ENCODE results near the gene SLC35C1. TPM values are rescaled to one million over a fixed set of nuclear protein-coding genes. Genes with fewer than 3 reads are reported as not detected.
"Not testable (repeated sequence)": the region's sequence is repeated elsewhere in the genome, so short reads cannot be mapped to it uniquely, and the experiment has no call there.

Gene SLC35C1
- total RNA-seq, 1 experiment from 2014 or later, result 4.9 TPM

DNA sequence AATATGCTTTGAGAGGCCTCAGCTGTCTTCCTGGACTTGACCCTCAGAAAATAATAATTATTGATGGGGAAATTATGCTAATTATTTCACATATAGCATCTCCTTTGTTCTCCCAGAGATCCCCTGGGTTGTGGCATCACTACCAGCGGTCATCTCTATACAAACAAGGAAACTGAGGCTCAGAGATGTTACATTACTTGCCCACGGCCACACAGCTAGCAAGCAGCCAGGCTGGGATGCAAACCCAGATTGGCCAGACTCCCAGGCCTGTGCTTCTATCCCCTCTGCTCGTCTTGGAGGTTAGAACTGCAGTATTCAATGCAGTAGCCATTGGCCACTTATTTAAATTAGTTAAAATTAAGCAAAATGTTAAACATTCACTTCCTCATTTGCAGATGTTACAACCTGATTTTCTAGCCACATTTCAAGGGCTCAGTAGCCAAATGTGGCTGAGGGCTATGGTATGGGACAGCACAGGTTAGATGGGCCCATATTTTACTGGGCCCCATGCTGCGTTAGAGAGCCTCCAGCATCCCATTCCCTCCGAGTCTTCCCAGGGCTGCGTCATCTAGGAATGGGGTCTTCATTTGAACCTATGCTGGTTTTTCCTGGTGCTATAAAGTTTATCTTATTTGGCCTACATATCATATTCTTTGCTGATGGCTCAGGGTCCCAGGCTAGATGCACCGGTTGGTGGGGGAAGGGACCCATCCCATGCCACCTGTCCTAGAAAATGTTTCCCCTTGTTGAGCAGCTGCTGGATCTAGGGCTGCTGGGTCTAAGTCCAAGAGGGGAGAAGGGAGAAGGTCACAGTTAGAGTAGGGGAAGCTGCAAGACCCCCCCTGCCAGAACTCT, 2.2 kb downstream of the SLC35C1 start:
- no peak for DNase-seq (ENCODE audit: low read depth)
- in situ Hi-C loops (cut with HindIII; ENCODE audit: low pct_unique_long_range_greater_than_20kb, low sequenced_read_pairs), result no loop called here

- in situ Hi-C loops (cut with HindIII; ENCODE audit: low pct_unique_long_range_greater_than_20kb, low sequenced_read_pairs), result no loop called here
- no peak for DNase-seq (ENCODE audit: low read depth)
Observed at GRCh38 chr11:45807792-45808238, 2.9 kb downstream of the SLC35C1 start.

GRCh38 chr11:45808427-45808826, 3.5 kb downstream of the SLC35C1 start:
- in situ Hi-C loops (cut with HindIII; ENCODE audit: low pct_unique_long_range_greater_than_20kb, low sequenced_read_pairs); DNase-seq (ENCODE audit: low read depth): not testable (repeated sequence)

DNA sequence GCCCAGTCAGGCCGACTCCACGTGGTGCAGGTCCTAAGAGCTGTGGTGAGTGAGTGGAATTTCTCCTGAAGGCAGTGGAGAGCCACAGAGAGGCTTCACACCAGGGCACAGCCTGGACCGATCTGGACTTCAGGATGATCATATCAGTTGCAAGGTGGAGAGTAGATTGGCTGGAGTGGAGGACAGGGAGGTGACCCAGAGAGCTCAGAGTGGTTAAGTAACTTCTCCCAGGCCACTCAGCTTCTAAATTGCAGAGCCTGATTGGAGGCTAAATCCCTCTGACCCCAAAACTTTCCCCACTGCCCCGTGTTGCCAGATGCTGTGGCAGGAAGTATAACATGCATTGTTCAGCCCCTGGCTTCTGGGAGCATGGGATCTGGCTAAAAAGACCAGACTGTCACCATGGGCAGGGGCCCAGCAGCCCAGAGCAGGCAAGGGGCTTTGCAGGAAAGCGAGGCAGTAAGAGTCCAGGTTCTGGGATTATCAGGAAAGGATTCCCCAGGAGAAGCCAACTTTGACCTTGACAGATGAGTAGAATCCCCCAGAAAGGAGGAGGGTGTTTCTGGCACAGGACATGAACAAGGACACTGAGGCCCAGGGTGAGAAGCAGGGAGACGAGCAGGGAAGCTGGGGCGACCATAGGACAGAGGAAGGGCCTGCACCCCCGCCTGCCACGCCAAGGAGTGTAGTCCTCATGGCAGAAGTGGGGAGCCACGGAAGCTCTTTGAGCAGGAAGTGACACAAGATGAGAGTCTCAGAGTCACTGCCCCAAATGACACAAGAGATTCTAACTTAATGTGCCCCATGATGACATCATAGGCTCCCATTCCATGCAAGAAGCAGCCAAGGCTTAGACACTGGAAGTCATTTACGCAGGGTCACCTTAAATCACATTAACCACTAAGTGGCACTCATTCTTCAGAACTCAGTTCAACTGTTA, 4.8 kb downstream of the SLC35C1 start:
- in situ Hi-C loops (cut with HindIII; ENCODE audit: low pct_unique_long_range_greater_than_20kb, low sequenced_read_pairs), result no loop called here
- DNase-seq (ENCODE audit: low read depth), result no peak

DNA sequence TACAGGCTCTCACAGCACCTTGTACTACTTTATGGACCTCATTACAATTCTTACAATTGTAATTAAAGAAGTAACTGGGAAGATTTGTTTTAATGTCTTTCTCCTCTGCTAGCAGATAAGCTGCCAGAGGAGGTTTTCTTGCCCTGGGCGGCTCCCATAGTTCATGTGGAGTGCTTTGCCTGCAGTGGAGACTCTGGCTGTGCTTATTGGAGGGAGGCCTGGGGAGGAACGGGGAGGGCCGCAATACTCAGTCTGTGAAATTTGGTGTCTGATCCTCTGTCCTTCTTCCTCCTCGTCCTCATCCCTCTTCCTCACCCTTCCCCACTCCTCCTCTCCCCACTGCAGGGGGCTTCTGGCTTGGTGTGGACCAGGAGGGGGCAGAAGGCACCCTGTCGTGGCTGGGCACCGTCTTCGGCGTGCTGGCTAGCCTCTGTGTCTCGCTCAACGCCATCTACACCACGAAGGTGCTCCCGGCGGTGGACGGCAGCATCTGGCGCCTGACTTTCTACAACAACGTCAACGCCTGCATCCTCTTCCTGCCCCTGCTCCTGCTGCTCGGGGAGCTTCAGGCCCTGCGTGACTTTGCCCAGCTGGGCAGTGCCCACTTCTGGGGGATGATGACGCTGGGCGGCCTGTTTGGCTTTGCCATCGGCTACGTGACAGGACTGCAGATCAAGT, 5.6 kb downstream of the SLC35C1 start:
- in situ Hi-C loops (cut with HindIII; ENCODE audit: low pct_unique_long_range_greater_than_20kb, low sequenced_read_pairs), result no loop called here
- DNase-seq (ENCODE audit: low read depth), result no peak

GRCh38 chr11:45811109-45811435, 6.1 kb downstream of the SLC35C1 start:
- no peak for DNase-seq (ENCODE audit: low read depth)
- in situ Hi-C loops (cut with HindIII; ENCODE audit: low pct_unique_long_range_greater_than_20kb, low sequenced_read_pairs), result no loop called here

DNA sequence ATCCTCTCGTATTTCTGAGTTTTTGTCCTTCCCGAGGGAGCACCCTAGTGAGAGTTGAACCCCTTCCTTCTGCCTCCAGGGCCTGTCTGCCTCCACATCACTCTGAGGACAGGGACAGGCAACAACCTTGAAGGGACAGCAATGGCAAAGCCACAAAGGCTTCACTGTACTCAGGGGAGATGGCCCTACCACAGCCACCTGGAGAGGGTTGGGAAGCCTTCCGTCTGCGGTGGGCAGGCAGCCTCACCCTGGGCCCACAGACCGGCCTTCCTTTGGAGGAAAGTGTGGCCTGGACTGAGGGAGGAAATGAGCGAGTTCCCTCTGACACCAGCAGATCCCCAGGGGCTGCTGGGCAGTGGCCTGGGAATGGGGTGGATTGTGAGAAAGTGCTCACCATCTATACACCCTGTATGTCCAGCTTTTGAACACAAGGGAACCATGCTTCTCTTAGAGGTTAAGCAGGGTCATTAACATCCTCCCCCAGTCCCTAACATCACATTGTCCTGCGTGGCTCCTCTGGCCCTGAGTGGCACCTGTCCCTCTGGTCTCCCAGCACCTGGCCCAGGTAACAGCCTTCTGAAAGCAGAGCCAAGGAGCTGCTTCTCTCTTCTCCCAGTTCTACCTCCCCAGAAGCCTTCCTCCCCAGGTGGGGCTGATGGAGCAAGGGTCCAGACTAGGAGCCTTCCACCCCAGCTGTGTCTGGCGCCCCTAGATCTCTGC, 6.8 kb downstream of the SLC35C1 start:
- DNase-seq (ENCODE audit: low read depth), result no peak
- in situ Hi-C loops (cut with HindIII; ENCODE audit: low pct_unique_long_range_greater_than_20kb, low sequenced_read_pairs), result no loop called here

- in situ Hi-C loops (cut with HindIII; ENCODE audit: low pct_unique_long_range_greater_than_20kb, low sequenced_read_pairs), result no loop called here
- no peak for DNase-seq (ENCODE audit: low read depth)
Observed at GRCh38 chr11:45812581-45813548, 7.9 kb downstream of the SLC35C1 start.

GRCh38 chr11:45815747-45816146, 10.8 kb downstream of the SLC35C1 start:
- in situ Hi-C loops (cut with HindIII; ENCODE audit: low pct_unique_long_range_greater_than_20kb, low sequenced_read_pairs), result no loop called here
- peak; percentile 18 for DNase-seq (ENCODE audit: low read depth)

DNA sequence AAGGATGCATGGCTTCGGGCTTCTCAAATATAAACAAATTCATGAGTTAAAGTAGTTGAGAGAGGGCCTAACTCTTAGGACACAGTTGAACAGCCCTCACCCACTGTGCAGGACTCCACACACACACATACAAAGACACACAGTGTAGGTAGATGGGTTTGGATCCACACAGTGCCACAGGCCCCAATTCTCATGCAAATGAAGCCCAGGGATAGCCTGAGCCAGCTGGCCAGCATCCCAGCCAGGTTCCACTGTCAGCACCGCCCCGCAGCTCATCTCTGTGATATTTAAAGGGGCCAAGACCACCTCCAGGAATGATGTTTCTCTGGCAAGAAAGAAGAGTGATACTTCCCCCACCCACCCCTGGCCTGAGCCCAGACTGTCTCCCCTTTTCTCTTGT, 11.7 kb downstream of the SLC35C1 start:
- no peak for DNase-seq (ENCODE audit: low read depth)
- in situ Hi-C loops (cut with HindIII; ENCODE audit: low pct_unique_long_range_greater_than_20kb, low sequenced_read_pairs), result no loop called here

DNA sequence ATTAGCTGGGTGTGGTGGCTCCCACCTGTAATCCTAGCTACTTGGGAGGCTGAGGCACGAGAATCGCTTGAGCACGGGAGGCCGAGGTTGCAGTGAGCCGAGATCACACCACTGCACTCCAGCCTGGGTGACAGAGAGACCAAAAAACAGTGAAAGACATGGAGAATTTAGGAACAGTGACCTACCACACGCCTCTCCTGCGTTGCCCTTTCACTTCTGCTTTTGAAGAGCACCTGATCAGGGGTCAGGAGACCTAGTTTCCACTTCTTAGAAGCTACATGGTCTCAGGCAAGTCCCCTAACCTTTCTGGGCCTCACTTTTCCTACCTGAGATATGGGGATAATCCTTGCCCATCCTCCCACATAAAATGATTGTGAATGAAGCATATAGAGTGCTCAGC, 12.2 kb downstream of the SLC35C1 start:
- in situ Hi-C loops (cut with HindIII; ENCODE audit: low pct_unique_long_range_greater_than_20kb, low sequenced_read_pairs), result no loop called here
- no peak for DNase-seq (ENCODE audit: low read depth)

GRCh38 chr11:45818961-45819605, 14.1 kb downstream of the SLC35C1 start:
- DNase-seq (ENCODE audit: low read depth), result no peak
- in situ Hi-C loops (cut with HindIII; ENCODE audit: low pct_unique_long_range_greater_than_20kb, low sequenced_read_pairs), result no loop called here

DNA sequence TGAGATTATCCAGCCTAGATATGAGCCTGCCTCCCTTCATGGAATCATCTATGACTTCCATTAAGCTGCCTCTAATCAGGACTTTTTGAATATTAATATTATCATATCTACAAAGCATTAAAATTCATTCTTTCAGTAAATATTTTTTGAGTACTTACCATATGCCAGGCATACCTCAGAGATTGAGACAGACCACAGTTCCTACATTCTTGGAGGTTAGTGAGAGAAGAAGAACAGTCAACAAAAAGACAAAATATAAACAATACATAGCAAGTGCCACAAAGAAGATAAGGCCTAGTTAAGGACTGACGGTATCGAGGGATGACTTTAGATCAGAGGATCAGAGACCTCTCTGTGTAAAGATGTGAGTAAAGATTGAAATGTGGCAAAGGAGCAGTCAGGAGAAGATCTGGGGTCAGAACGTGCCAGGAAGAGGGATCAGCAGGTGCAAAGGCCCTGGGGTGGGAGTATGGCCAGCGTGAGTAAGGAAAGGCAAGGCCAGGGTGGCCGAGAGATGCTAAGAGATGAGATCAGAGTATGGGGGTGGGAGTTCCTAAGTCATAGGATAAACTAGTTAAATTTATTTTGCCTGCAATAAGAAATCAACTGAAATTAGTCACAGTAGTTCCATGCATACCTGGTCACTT, 15.4 kb downstream of the SLC35C1 start:
- in situ Hi-C loops (cut with HindIII; ENCODE audit: low pct_unique_long_range_greater_than_20kb, low sequenced_read_pairs), result no loop called here
- DNase-seq (ENCODE audit: low read depth), result no peak

GRCh38 chr11:45826492-45826891, 21.5 kb downstream of the SLC35C1 start:
- DNase-seq (ENCODE audit: low read depth); in situ Hi-C loops (cut with HindIII; ENCODE audit: low pct_unique_long_range_greater_than_20kb, low sequenced_read_pairs): not testable (repeated sequence)

GRCh38 chr11:45827123-45827522, 22.2 kb downstream of the SLC35C1 start:
- no peak for DNase-seq (ENCODE audit: low read depth)
- in situ Hi-C loops (cut with HindIII; ENCODE audit: low pct_unique_long_range_greater_than_20kb, low sequenced_read_pairs), result no loop called here

DNA sequence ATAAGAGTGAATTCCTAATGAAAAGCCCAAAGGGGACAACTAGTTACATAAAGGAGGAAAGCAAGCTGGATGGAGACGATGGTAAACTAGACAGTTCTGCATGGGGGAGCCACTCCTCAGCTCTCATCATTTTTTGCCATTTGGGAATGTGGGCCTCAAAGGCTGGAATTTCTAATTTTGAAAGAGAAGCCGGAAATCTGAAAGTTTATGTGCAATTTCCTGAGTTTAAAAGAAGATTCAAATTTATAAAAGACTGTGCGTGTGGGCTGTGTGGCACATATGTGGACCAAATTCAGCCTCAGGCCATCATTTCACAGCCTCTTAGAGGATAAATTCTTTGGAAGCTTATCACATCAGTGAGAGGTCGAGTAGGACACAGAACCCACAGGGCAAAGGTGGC, 24.0 kb downstream of the SLC35C1 start:
- in situ Hi-C loops (cut with HindIII; ENCODE audit: low pct_unique_long_range_greater_than_20kb, low sequenced_read_pairs), result no loop called here
- DNase-seq (ENCODE audit: low read depth), result no peak
